ENCODE results near the gene RAPGEF6.
"Not testable (repeated sequence)": the region's sequence is repeated elsewhere in the genome, so short reads cannot be mapped to it uniquely, and the experiment has no call there.

The RAPGEF6 gene

GRCh38 chr5:131641494-131641893, 6.5 kb upstream of the RAPGEF6 start:
- DNase-seq, result no peak

GRCh38 chr5:131640043-131640856, 5.2 kb upstream of the RAPGEF6 start:
- DNase-seq, result no peak

- DNase-seq, result no peak
Observed at GRCh38 chr5:131639148-131639547, 4.1 kb upstream of the RAPGEF6 start.

GRCh38 chr5:131637694-131638093, 2.7 kb upstream of the RAPGEF6 start:
- no peak for DNase-seq

GRCh38 chr5:131635684-131636572, 899 bp upstream of the RAPGEF6 start:
- peak; percentile 34 for DNase-seq

GRCh38 chr5:131634666-131634995, 398 bp downstream of the RAPGEF6 start:
- DNase-seq, result peak; percentile 65

GRCh38 chr5:131634238-131634637, 791 bp downstream of the RAPGEF6 start:
- no peak for DNase-seq

GRCh38 chr5:131633830-131634229, 1.2 kb downstream of the RAPGEF6 start:
- DNase-seq, result peak; percentile 26

GRCh38 chr5:131630963-131631350, 4.1 kb downstream of the RAPGEF6 start:
- no peak for DNase-seq

GRCh38 chr5:131630208-131630962, 4.6 kb downstream of the RAPGEF6 start:
- peak; percentile 21 for DNase-seq

- peak; percentile 23 for DNase-seq
Observed at GRCh38 chr5:131628990-131629389, 6.0 kb downstream of the RAPGEF6 start.

- no peak for DNase-seq
Observed at GRCh38 chr5:131627207-131627865, 7.7 kb downstream of the RAPGEF6 start.

GRCh38 chr5:131622633-131623032, 12.4 kb downstream of the RAPGEF6 start:
- no peak for DNase-seq

GRCh38 chr5:131621164-131621563, 13.9 kb downstream of the RAPGEF6 start:
- DNase-seq, result not testable (repeated sequence)

- DNase-seq, result no peak
Observed at GRCh38 chr5:131619102-131619501, 15.9 kb downstream of the RAPGEF6 start.

GRCh38 chr5:131617140-131617822, 17.7 kb downstream of the RAPGEF6 start:
- DNase-seq, result no peak

GRCh38 chr5:131615957-131616356, 19.1 kb downstream of the RAPGEF6 start:
- no peak for DNase-seq

GRCh38 chr5:131613423-131613822, 21.6 kb downstream of the RAPGEF6 start:
- DNase-seq, result no peak

- no peak for DNase-seq
Observed at GRCh38 chr5:131611064-131611381, 24.0 kb downstream of the RAPGEF6 start.

- no peak for DNase-seq
Observed at GRCh38 chr5:131610198-131611063, 24.6 kb downstream of the RAPGEF6 start.

GRCh38 chr5:131609774-131610173, 25.3 kb downstream of the RAPGEF6 start:
- no peak for DNase-seq

Measured in suppressor macrophage treated with lipopolysaccharide for 4 hours (primary cell).